Measurements from ENCODE around the gene BORCS5.

BORCS5 gene

GRCh38 chr12:12351468-12352185, 5.3 kb upstream of the BORCS5 start:
- in situ Hi-C loops (cut with MboI; ENCODE audit: low sequenced_read_pairs), result loop anchor here (25.0 kb wide), 1 partner anchor 636 kb away; no protein-coding TSS in a partner anchor

- in situ Hi-C loops (cut with MboI; ENCODE audit: low sequenced_read_pairs), result loop anchor here (25.0 kb wide), 1 partner anchor 634 kb away; no protein-coding TSS in a partner anchor
These were observed 3.6 kb upstream of the BORCS5 start for GRCh38 chr12:12353276-12353675.

GRCh38 chr12:12353807-12354206, 3.1 kb upstream of the BORCS5 start:
- in situ Hi-C loops (cut with MboI; ENCODE audit: low sequenced_read_pairs), result loop anchor here (25.0 kb wide), 1 partner anchor 633 kb away; no protein-coding TSS in a partner anchor

GRCh38 chr12:12356467-12356895, 397 bp upstream of the BORCS5 start:
- in situ Hi-C loops (cut with MboI; ENCODE audit: low sequenced_read_pairs), result loop anchor here (25.0 kb wide), 1 partner anchor 631 kb away; no protein-coding TSS in a partner anchor

DNA sequence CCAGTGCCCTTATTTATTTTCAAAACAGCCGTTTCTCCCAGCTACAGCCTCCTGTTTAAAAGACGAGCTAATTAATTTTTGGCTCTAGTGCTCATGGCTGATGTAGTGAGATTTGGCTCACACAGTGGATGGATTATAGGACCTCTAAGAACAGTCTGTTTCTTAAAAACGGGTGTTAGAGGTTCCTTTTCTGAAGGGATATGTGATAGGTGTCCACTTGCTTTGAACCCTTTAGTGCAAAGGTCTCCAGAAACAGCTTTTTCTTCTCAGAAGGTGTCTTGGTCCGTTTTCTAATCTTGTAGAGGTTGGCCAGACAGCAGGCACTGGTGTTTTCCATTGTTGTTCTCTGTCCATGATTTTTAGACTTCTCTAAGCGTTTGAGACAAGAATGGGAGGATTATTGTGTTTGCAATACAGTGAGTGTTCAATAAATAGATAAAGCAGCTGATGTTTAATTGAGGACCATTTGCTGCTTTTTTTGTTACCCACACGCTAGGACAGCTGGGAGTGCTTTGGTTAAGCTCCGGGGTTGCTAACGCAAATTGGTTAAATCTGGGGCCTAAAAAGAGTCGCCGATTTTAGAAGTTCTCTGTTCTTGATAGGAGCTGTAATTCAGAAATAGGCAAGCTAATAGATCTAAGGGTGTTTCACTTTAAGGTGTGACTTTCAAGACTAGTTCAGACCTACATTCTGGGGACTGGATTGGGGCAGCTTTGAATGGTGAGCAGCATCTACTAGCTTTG, 1.0 kb downstream of the BORCS5 start:
- in situ Hi-C loops (cut with MboI; ENCODE audit: low sequenced_read_pairs), result loop anchor here (25.0 kb wide), 1 partner anchor 629 kb away; no protein-coding TSS in a partner anchor

DNA sequence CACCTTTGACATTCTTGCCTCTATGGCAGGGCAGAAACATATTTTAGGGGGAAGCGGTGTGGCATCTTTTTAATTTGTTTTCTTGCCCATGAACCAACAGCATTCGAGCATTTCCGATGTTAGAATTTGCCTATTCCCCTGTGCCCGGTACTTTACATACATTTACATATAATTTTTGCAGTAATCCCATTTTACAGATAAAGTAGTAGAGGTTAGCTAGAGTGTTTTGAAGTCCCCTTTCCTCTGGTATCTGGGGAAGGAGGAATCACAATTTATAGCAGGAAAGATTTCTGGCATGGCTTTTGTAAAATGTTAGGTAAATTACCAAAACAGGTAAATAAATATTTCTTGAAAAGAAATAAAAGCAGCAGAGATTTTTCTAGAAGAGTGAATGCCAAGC, 1.6 kb downstream of the BORCS5 start:
- in situ Hi-C loops (cut with MboI; ENCODE audit: low sequenced_read_pairs), result loop anchor here (25.0 kb wide), 1 partner anchor 629 kb away; no protein-coding TSS in a partner anchor

- in situ Hi-C loops (cut with MboI; ENCODE audit: low sequenced_read_pairs), result loop anchor here (25.0 kb wide), 1 partner anchor 622 kb away; no protein-coding TSS in a partner anchor
These were observed 8.0 kb downstream of the BORCS5 start for GRCh38 chr12:12364787-12365445.

DNA sequence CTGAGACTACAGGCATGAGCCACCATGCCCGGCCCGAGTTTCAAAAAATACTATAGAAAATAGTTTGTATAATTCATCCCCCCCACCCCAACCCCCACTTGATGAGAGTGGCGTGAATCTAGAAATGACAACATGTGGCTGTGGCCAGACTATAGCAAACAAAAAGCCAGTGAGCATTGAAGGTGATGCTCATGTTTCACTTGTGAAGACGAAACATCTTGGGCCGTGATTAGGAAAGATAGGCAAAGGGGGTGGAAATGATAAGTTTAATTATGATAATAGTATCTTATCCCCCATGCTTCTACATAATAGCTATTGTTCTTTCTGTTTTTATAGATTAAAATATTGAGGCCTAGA, 8.5 kb downstream of the BORCS5 start:
- in situ Hi-C loops (cut with MboI; ENCODE audit: low sequenced_read_pairs), result loop anchor here (25.0 kb wide), 1 partner anchor 622 kb away; no protein-coding TSS in a partner anchor

DNA sequence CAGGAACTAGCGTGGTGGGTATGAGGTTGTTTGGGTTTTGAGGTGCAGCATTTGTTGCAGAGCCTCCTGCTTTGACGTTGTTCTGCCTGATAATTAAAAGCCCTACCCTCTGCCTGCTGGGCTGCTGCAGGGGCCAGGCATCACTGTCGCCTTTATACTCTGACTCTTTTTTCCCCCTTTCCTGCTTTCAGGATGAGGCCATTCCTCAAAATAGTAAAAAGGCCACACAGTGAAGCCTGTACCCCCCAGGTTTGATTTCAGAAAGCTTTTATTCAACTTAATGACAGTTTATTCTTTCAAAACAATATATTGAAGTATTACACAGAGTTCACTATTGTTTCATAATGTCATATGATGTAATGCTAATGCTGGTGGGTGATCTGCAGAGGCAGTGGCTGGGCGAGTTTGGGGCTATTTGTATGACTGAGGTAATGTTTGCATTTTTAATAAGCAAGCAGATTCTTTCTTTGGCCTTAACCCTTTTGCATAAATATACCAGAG, 9.1 kb downstream of the BORCS5 start:
- in situ Hi-C loops (cut with MboI; ENCODE audit: low sequenced_read_pairs), result loop anchor here (25.0 kb wide), 1 partner anchor 621 kb away; no protein-coding TSS in a partner anchor

- in situ Hi-C loops (cut with MboI; ENCODE audit: low sequenced_read_pairs), result loop anchor here (25.0 kb wide), 1 partner anchor 620 kb away; no protein-coding TSS in a partner anchor
These were observed 10.0 kb downstream of the BORCS5 start for GRCh38 chr12:12366701-12367481.

DNA sequence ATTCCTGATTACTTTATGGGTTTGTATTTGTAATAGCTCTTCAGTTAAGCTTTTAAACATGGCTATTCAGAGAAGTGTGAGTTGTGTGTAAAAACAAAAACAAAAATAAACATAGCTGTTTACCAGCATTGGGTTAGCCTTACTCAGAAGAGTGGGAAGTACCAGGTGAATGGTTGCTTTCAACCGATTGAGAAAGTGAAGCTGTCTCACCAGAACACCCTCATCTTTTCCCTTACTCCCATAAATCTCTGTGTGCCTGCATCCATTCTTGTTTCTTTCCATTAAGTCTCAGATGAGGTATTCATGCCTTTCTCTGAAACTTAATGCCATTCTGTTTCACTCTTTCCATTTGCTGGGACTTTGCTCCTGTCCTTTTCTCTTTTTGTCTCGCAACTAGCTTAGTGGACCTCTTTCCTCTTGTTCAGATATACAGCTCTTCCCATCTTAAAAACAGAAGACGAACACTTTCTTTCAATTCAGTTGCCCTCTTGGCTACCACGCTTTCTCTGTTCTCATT, 10.7 kb downstream of the BORCS5 start:
- in situ Hi-C loops (cut with MboI; ENCODE audit: low sequenced_read_pairs), result loop anchor here (25.0 kb wide), 1 partner anchor 620 kb away; no protein-coding TSS in a partner anchor

DNA sequence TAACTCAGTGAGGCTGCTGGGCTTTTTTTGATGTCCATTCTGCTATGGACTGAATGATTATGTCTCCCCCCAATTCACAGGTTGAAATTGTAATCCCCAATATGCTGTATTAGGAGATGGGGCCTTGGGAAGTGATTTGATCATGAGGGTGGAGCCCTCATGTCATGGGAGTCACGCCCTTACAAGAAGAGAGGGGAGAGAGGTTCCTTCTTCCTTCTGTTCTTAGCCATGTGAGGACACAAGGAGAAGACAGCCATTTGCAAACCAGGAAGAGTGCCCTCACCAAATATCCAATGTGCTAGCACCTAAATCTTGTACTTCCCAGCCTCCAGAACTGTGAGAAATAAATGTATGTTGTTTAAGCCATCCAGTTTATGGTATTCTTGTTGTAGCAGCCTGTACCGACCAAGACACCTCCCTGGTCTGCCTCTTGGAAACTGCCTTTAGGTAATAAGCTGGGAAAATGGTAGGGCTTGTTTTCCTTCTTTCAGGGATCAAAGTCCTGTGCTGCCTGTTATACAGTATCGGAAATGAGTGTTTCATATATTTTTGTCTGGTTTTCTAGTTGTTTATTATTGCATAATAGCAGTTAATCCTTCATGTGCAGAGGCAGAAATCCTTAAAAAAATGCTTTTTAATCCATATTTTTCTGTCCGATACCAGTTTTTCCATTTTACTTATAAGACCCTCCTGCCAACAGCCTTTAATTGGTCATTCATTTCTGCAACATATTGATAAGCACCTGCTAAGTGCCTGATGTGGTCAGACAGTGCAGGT, 16.3 kb downstream of the BORCS5 start:
- in situ Hi-C loops (cut with MboI; ENCODE audit: low sequenced_read_pairs), result loop anchor here (10.0 to 25.0 kb wide), 2 partner anchors 332 to 614 kb away; no protein-coding TSS in a partner anchor

DNA sequence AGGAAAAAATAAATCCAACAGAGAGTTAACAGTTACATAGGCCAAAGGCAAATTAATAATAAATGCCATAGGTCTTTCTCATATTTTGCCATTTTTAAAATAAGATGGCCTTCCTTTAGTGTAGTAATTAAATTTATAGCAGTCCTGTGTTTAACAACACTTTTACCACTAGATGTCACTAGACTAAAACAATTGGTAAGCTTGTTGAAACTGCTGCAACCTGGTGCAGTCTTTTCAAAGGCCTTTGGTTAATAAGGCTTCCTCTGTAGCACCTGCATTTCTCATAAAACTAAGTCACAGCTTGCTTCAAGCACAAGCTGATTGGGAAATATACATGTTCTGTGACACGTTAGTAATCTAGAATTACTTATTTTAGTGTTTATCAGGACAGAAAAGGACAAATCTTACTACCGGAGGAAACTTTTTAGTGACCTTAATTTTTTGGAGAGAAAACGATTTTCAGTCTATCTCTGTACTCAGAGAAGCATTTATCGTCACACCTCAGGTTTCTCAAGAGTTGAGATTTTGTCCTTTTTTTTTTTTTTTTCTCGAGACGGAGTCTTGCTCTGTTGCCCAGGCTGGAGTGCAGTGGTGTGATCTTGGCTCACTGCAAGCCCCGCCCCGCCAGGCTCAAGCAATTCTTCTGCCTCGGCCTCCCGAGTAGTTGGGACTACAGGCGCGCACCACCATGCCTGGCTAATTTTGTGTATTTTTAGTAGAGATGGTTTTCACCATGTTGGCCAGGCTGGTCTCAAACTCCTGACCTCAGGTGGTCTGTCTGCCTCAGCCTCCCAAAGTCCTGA, 20.0 kb downstream of the BORCS5 start:
- in situ Hi-C loops (cut with MboI; ENCODE audit: low sequenced_read_pairs), result loop anchor here (10.0 to 25.0 kb wide), 2 partner anchors 185 to 328 kb away; partner anchors contain the start of gene DUSP16

- in situ Hi-C loops (cut with MboI; ENCODE audit: low sequenced_read_pairs), result loop anchor here (10.0 to 25.0 kb wide), 2 partner anchors 184 to 326 kb away; partner anchors contain the start of gene DUSP16
These were observed 21.7 kb downstream of the BORCS5 start for GRCh38 chr12:12378616-12379015.

DNA sequence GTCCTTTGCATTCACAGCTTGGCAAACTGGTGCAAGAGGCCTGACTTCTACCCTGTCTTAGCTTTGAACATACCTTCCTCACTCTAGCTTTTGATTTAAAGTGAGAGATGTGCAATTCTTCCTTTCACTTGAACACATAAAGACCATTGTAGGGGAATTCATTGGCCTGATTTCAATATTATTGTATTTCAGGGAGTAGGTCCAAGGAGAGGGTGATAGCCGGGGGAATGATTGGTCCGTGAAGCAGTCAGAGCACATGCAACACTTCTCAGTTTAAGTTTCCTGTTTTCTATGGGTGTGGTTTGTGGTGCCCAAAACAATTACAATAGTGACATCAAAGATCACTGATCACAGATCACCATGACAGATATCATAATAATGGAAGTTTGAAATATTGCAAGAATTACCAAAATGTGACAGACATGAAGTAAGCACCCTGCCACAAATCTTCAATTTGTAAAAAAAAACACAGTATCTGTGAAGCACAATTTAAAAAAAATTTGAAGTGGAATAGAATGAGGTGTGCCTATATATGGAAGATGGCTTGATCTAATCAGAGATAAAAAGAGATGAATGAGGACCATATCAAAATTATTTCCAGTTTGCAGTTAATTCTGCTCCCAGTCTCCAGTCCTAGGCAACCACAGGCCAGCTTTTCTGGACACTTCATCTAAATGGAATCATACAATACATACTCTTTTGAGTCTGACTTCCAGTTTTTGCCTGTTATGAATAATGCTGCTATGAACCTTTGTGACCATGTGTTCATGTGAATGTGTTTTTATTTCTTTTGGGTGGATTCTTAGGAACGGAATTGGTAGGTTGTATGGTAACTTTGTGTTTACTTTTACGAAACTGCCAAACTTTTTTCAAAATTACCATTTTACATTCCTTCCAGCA, 23.2 kb downstream of the BORCS5 start:
- in situ Hi-C loops (cut with MboI; ENCODE audit: low sequenced_read_pairs), result loop anchor here (10.0 to 25.0 kb wide), 2 partner anchors 182 to 325 kb away; partner anchors contain the start of gene DUSP16

GRCh38 chr12:12380949-12381593, 24.2 kb downstream of the BORCS5 start:
- in situ Hi-C loops (cut with MboI; ENCODE audit: low sequenced_read_pairs), result loop anchor here (25.0 kb wide), 1 partner anchor 181 kb away; the partner anchor contains the start of gene DUSP16
